GM21528 (cell line): ENCODE measurements around the gene CRTC1.

Experiments used
- ATAC-seq: cut with Tn5 transposase; IDR thresholded peaks from one replicate; pipeline ENCODE4 v1.9.1; 2021; ENCODE audit warnings: mild to moderate bottlenecking, moderate library complexity; ENCODE audit not compliant: unreplicated experiment, low FRiP score

CRTC1 gene

GRCh38 chr19:18683109-18683957 lies at the start of gene CRTC1:
CRTC1 (plus strand) TSS chr19:18683680; CDS start chr19:18683703, 23 bp downstream.
- ATAC-seq, result peak; percentile 53

GRCh38 chr19:18634612-18635297 lies 48.7 kb upstream of the CRTC1 start:
- ATAC-seq, result no peak

GRCh38 chr19:18635831-18636182 lies 47.7 kb upstream of the CRTC1 start:
- ATAC-seq, result peak; percentile 1

GRCh38 chr19:18636183-18636968 lies 47.1 kb upstream of the CRTC1 start:
- ATAC-seq, result peak; percentile 81

- ATAC-seq, result no peak
Measured at GRCh38 chr19:18636969-18637629, 46.4 kb upstream of the CRTC1 start, which contains the start of gene KLHL26. KLHL26 (plus strand) TSS chr19:18637028; CDS start chr19:18637055, 27 bp downstream.

- no peak for ATAC-seq
Measured at GRCh38 chr19:18637673-18638630, 45.5 kb upstream of the CRTC1 start.

- no peak for ATAC-seq
Measured at GRCh38 chr19:18639706-18640243, 43.7 kb upstream of the CRTC1 start.

- no peak for ATAC-seq
Measured at GRCh38 chr19:18644196-18645034, 39.1 kb upstream of the CRTC1 start.

GRCh38 chr19:18645035-18645511 lies 38.4 kb upstream of the CRTC1 start:
- no peak for ATAC-seq

- no peak for ATAC-seq
Measured at GRCh38 chr19:18646535-18647370, 36.7 kb upstream of the CRTC1 start.

GRCh38 chr19:18647371-18647767 lies 36.1 kb upstream of the CRTC1 start:
- no peak for ATAC-seq

GRCh38 chr19:18647807-18648206 lies 35.7 kb upstream of the CRTC1 start:
- ATAC-seq, result no peak

- ATAC-seq, result no peak
Measured at GRCh38 chr19:18648973-18649315, 34.5 kb upstream of the CRTC1 start.

- no peak for ATAC-seq
Measured at GRCh38 chr19:18649371-18650020, 34.0 kb upstream of the CRTC1 start.

- no peak for ATAC-seq
Measured at GRCh38 chr19:18650021-18650390, 33.5 kb upstream of the CRTC1 start.

- no peak for ATAC-seq
Measured at GRCh38 chr19:18650468-18651041, 32.9 kb upstream of the CRTC1 start.
